A549 (cell line): ENCODE measurements around the gene SLC26A9. TPM values are rescaled to one million over a fixed set of nuclear protein-coding genes. Genes with fewer than 3 reads are reported as not detected.

ENCODE experiments used
- ATAC-seq, 2 experiments: fragments of 200-7000 bp in 1 of 2; fragments of >200 bp in 1 of 2; cut with Nextera tagmentation in 1 of 2; cut with Tn5 transposase in 1 of 2; 3 replicates each; pipeline versions ENCODE4 v1.8.0 to v1.9.1; 2018 to 2020; ENCODE audit warnings: mild to moderate bottlenecking in 1 of 2, moderate library complexity in 1 of 2
- CTCF ChIA-PET: fragments of 300-600 bp; sonication (Branson Sonifier 250); formaldehyde crosslinking; extraction: SDS; loops from one replicate; lab custom pipeline; 2021; ENCODE audit warnings: antibody characterized with exemption, inconsistent platforms; lab: Yijun Ruan, JAX
- POLR2A ChIA-PET: fragments of 350-600 bp; formaldehyde crosslinking; extraction: SDS; loops from one replicate; lab custom pipeline; 2021; ENCODE audit warnings: antibody characterized with exemption, inconsistent platforms; lab: Yijun Ruan, JAX
- DNase-seq, 2 experiments: peaks; one replicate each; pipeline versions ENCODE4 v3.0.0 to v3.0.0-alpha.2; 2011 to 2016; ENCODE audit warnings: low read depth in 1 of 2, low spot score in 1 of 2
- FAIRE-seq: peaks from 2 replicates; lab custom pipeline; 2011; peaks lifted over from hg19 to GRCh38; lab: Jason Lieb, UNC
- H3K27ac ChIP-seq, 2 experiments: fragments of >200 bp; sonication (Bioruptor Twin); formaldehyde crosslinking; 3 replicates each; pipeline ENCODE4 v1.5.1; 2016 to 2017
- H3K4me1 ChIP-seq: fragments of >200 bp; sonication (Bioruptor Twin); formaldehyde crosslinking; 3 replicates; pipeline ENCODE4 v1.6.1; 2016
- H3K4me2 ChIP-seq: fragments of >200 bp; sonication (Bioruptor Twin); formaldehyde crosslinking; 3 replicates; pipeline ENCODE4 v1.6.1; 2016
- H3K4me3 ChIP-seq: fragments of >200 bp; sonication (Bioruptor Twin); formaldehyde crosslinking; 3 replicates; pipeline ENCODE4 v1.5.1; 2016
- H3K9me3 ChIP-seq: fragments of >200 bp; sonication (Bioruptor Twin); formaldehyde crosslinking; 3 replicates; pipeline ENCODE4 v1.6.1; 2016
- ATOH8 ChIP-seq: fragments of 250-450 bp; sonication (Bioruptor Pico); IDR thresholded peaks from 2 replicates; pipeline ENCODE4 v1.5.0; 2020; ENCODE audit warnings: low read depth, mild to moderate bottlenecking, moderate library complexity
- CBX8 ChIP-seq: fragments of 200-600 bp; sonication (generic); IDR thresholded peaks from 2 replicates; pipeline ENCODE4 v1.6.1; 2016
- CEBPB ChIP-seq, 2 experiments: fragments of >200 bp in 1 of 2; sonication (Bioruptor Twin) in 1 of 2; formaldehyde crosslinking in 1 of 2; IDR thresholded peaks; 2 replicates each; pipeline ENCODE4 v1.6.1; 2012 to 2016
- CHD2 ChIP-seq: fragments of 150-350 bp; IDR thresholded peaks from 2 replicates; pipeline ENCODE4 v1.6.1; 2014; ENCODE audit warnings: low read length; ENCODE audit not compliant: partially characterized antibody
- CHD4 ChIP-seq: fragments of 200-600 bp; sonication (generic); IDR thresholded peaks from 2 replicates; pipeline ENCODE4 v1.6.1; 2016; ENCODE audit warnings: antibody characterized with exemption, mild to moderate bottlenecking, borderline replicate concordance
- CTCF ChIP-seq: fragments of >200 bp; sonication (Bioruptor Twin); formaldehyde crosslinking; IDR thresholded peaks from 3 replicates; pipeline ENCODE4 v1.5.1; 2016
- EHMT2 ChIP-seq: fragments of 200-600 bp; sonication (generic); IDR thresholded peaks from 2 replicates; pipeline ENCODE4 v1.6.1; 2016; ENCODE audit warnings: antibody characterized with exemption, low read depth, mild to moderate bottlenecking, moderate library complexity
- ESRRA ChIP-seq: fragments of 150-350 bp; IDR thresholded peaks from 2 replicates; pipeline ENCODE4 v1.6.1; 2014; ENCODE audit warnings: mild to moderate bottlenecking, low read length, borderline replicate concordance
- FOSB ChIP-seq: fragments of 250-450 bp; sonication (Bioruptor Pico); IDR thresholded peaks from 2 replicates; pipeline ENCODE4 v1.5.0; 2020; ENCODE audit warnings: mild to moderate bottlenecking, moderate library complexity
- HOXB13 ChIP-seq: fragments of 250-450 bp; sonication (Bioruptor Pico); IDR thresholded peaks from 2 replicates; pipeline ENCODE4 v1.5.0; 2020; ENCODE audit warnings: low read depth, mild to moderate bottlenecking, moderate library complexity
- HOXB5 ChIP-seq: fragments of 250-450 bp; sonication (Bioruptor Pico); IDR thresholded peaks from 2 replicates; pipeline ENCODE4 v1.5.0; 2020; ENCODE audit warnings: mild to moderate bottlenecking, moderate library complexity
- JUN ChIP-seq, 2 experiments: fragments of >200 bp; sonication (Bioruptor Twin); formaldehyde crosslinking; IDR thresholded peaks; 2 replicates in 1 of 2; 3 replicates in 1 of 2; pipeline ENCODE4 v1.6.1; 2016 to 2017
- KDM5A ChIP-seq: fragments of 200-600 bp; sonication (generic); IDR thresholded peaks from 2 replicates; pipeline ENCODE4 v1.6.1; 2016; ENCODE audit warnings: antibody characterized with exemption, mild to moderate bottlenecking
- MAFK ChIP-seq: fragments of 450-650 bp; IDR thresholded peaks from 2 replicates; pipeline ENCODE4 v1.6.1; 2014; ENCODE audit not compliant: partially characterized antibody
- NFE2L2 ChIP-seq: fragments of 150-350 bp; conservative IDR thresholded peaks from 2 replicates; pipeline ENCODE4 v1.6.1; 2014; ENCODE audit warnings: low read length
- REST ChIP-seq: fragments of 200-600 bp; sonication (generic); IDR thresholded peaks from 2 replicates; pipeline ENCODE4 v1.6.1; 2016; ENCODE audit warnings: antibody characterized with exemption, mild to moderate bottlenecking, moderate library complexity
- SREBF2 ChIP-seq: fragments of 450-650 bp; IDR thresholded peaks from 2 replicates; pipeline ENCODE4 v1.6.1; 2014; ENCODE audit warnings: mild to moderate bottlenecking, moderate library complexity
- ZSCAN20 ChIP-seq: fragments of 250-450 bp; sonication (Bioruptor Pico); IDR thresholded peaks from 2 replicates; pipeline ENCODE4 v1.8.0; 2022; ENCODE audit warnings: mild to moderate bottlenecking, moderate library complexity
- WGBS: methylation state at CpG from one replicate; pipeline ENCODE4 v1.1.6; 2017; ENCODE audit errors: missing lambda C conversion rate; 5-methylcytosine and 5-hydroxymethylcytosine counted together
- polyA plus RNA-seq, 4 experiments: library from polyadenylated mRNA; depleted of rRNA in 3 of 4; stranded (reverse); fragments of >200 nt; fragmentation: RNase III in 1 of 4; extraction: RNeasy Plus Mini Kit Qiagen cat#74134 plus additional on column Dnase treatment in 1 of 4; gene quantifications; 2 replicates in 3 of 4; 3 replicates in 1 of 4; pipeline ENCODE4 v1.2.3, GENCODE V29; 2011 to 2017
- TF ChIP-seq, protein P1 (sequence below): fragments of 150-350 bp; IDR thresholded peaks from 2 replicates; pipeline ENCODE4 v1.6.1; 2014; ENCODE audit warnings: low read depth, mild to moderate bottlenecking, low read length

The SLC26A9 gene
- polyA plus RNA-seq, 2 of the 4 experiments (the other 2 are of a cell fraction): 0.18 to 0.98 TPM

- no peak overlapping the region for H3K4me3 ChIP-seq
- no peak overlapping the region for H3K4me2 ChIP-seq
- POLR2A ChIA-PET: no interaction called here
- no peak for DNase-seq
- peak overlapping the region in 1 of 2 experiments; percentile 22; a peak in 1 of 6 replicates for H3K27ac ChIP-seq
- H3K4me1 ChIP-seq: peaks cover 34% of the 10 kb centered on the region
- ATAC-seq: no peak
- WGBS: 84% methylated on average over 12 of the region's 12 CpGs
- no peaks in the 10 kb centered on the region for H3K9me3 ChIP-seq
- FAIRE-seq: no peak
- TF ChIP-seq KDM5A (no peak), REST (no peak), CBX8 (no peak), ESRRA (no peak), CEBPB (IDR thresholded peaks at IDR 0.05) (no peak), CHD2 (no peak), HOXB5 (CRISPR knock-in tag) (no peak), JUN (IDR thresholded peaks at IDR 0.05) (no peak), HOXB13 (CRISPR knock-in tag) (no peak), NFE2L2 (no peak), FOSB (CRISPR knock-in tag) (no peak), ZSCAN20 (CRISPR knock-in tag) (no peak), CHD4 (no peak), EHMT2 (no peak), ATOH8 (CRISPR knock-in tag) (no peak), MAFK (no peak)
- CTCF ChIA-PET: interaction anchor here (0.8 to 14.5 kb wide), 7 partner anchors 10 to 151 kb away, joined by 3 to 139 read pairs (median 4); no protein-coding TSS in a partner anchor
Observed at GRCh38 chr1:205942631-205943159, 561 bp downstream of the SLC26A9 start.

- DNase-seq: no peak
- no peak overlapping the region for H3K4me3 ChIP-seq
- POLR2A ChIA-PET: no interaction called here
- H3K4me2 ChIP-seq: no peak overlapping the region; the same call in 2 of the 3 replicates
- no peaks in the 10 kb centered on the region for H3K9me3 ChIP-seq
- TF ChIP-seq CTCF (no peak), SREBF2 (no peak)
- TF ChIP-seq, protein P1, sequence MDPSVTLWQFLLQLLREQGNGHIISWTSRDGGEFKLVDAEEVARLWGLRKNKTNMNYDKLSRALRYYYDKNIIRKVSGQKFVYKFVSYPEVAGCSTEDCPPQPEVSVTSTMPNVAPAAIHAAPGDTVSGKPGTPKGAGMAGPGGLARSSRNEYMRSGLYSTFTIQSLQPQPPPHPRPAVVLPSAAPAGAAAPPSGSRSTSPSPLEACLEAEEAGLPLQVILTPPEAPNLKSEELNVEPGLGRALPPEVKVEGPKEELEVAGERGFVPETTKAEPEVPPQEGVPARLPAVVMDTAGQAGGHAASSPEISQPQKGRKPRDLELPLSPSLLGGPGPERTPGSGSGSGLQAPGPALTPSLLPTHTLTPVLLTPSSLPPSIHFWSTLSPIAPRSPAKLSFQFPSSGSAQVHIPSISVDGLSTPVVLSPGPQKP: no peak
- WGBS: 90% methylated on average over 5 of the region's 5 CpGs
- no peak for ATAC-seq
- FAIRE-seq: no peak
- H3K4me1 ChIP-seq: peaks cover 54% of the 10 kb centered on the region
- CTCF ChIA-PET: interaction anchor here (0.6 to 14.5 kb wide), 5 partner anchors 10 to 37 kb away, joined by 3 to 139 read pairs (median 5); no protein-coding TSS in a partner anchor
- H3K27ac ChIP-seq: peak overlapping the region; percentile 68 to 93; a peak in 4 of 6 replicates
Observed at GRCh38 chr1:205940710-205941109, 2.5 kb downstream of the SLC26A9 start.
